Measurements from ENCODE around the gene PCSK1. TPM values are rescaled to one million over a fixed set of nuclear protein-coding genes. Genes with fewer than 3 reads are reported as not detected.

Gene PCSK1
- total and polyA plus RNA-seq, 2 experiments from 2014 or later = not detected

DNA sequence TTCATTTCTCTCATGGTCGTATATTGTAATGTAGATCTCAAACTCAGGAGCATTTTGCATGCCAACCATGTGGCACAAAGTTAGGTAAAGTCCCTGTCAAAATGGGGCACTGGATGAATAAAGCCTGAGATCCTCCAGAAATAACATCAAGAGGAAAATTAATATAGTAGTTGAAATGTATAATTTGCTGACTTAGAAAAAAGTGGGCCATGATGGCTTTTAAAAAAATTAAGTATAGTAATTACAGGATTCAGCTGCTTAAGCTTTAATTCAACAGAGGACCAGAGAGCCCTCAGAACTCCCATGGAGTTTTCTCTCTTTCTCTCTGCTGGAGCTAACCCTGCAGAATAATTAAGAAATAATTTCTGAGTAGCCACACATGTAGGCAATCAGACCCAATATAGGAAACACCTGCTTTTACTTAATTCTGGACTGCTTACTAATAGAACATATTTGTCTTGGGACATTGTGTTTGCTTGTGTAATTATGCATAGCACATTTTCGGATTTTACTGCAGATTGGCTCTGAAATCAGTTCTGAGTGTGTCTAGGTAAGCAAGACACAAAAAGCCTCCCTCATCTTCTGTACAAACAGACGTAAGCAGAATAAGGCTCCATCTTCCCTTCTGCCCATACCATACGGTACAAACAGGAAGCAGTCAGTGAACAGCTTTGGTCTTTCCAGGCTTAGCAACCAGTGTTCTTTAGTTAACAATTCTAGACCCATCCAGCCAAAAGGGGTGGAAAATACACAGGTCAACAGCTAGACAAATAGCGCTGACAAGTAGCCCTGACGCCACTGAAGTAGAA, 26.5 kb upstream of the PCSK1 start:
- H3K27ac ChIP-seq = no peak overlapping the region
- DNase-seq (ENCODE audit: low read depth in 1 of 2, low spot score in 1 of 2) = no peak
- no peaks in the 10 kb centered on the region for H3K9me3 ChIP-seq (ENCODE audit: low read depth)
- no peak overlapping the region for H3K4me3 ChIP-seq
- TF ChIP-seq, protein P1, sequence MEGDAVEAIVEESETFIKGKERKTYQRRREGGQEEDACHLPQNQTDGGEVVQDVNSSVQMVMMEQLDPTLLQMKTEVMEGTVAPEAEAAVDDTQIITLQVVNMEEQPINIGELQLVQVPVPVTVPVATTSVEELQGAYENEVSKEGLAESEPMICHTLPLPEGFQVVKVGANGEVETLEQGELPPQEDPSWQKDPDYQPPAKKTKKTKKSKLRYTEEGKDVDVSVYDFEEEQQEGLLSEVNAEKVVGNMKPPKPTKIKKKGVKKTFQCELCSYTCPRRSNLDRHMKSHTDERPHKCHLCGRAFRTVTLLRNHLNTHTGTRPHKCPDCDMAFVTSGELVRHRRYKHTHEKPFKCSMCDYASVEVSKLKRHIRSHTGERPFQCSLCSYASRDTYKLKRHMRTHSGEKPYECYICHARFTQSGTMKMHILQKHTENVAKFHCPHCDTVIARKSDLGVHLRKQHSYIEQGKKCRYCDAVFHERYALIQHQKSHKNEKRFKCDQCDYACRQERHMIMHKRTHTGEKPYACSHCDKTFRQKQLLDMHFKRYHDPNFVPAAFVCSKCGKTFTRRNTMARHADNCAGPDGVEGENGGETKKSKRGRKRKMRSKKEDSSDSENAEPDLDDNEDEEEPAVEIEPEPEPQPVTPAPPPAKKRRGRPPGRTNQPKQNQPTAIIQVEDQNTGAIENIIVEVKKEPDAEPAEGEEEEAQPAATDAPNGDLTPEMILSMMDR (IDR thresholded peaks at IDR 0.05; ENCODE audit: low read depth, low read length) = no peak
- no peaks in the 10 kb centered on the region for H3K27me3 ChIP-seq
- H3K36me3 ChIP-seq = no peaks in the 10 kb centered on the region
- no peaks in the 10 kb centered on the region for H3K4me1 ChIP-seq (ENCODE audit: low read depth)

DNA sequence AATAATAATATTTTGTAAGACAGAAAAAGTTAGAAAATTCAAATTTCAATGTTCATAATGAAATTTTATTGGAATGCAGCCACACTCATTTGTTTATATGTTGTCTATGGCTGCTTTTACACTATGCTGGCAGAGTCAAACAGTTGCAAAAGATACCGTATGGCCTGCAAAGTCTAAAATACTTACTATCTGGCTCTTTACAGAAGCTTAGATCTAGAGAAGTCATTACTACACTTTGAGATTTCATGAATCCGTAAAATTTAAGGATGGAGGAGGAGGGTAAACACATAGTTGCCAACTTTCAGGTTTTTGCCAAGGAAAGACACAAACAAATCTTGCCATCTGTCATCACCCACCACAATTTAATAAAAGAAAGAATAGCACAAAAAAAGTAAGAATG, 25.1 kb upstream of the PCSK1 start:
- TF ChIP-seq, protein P1 (IDR thresholded peaks at IDR 0.05; ENCODE audit: low read depth, low read length) = no peak
- no peaks in the 10 kb centered on the region for H3K36me3 ChIP-seq
- H3K4me1 ChIP-seq (ENCODE audit: low read depth) = no peaks in the 10 kb centered on the region
- DNase-seq (ENCODE audit: low read depth in 1 of 2, low spot score in 1 of 2) = no peak
- no peaks in the 10 kb centered on the region for H3K9me3 ChIP-seq (ENCODE audit: low read depth)
- H3K27me3 ChIP-seq = no peaks in the 10 kb centered on the region
- H3K27ac ChIP-seq = no peak overlapping the region
- no peak overlapping the region for H3K4me3 ChIP-seq

DNA sequence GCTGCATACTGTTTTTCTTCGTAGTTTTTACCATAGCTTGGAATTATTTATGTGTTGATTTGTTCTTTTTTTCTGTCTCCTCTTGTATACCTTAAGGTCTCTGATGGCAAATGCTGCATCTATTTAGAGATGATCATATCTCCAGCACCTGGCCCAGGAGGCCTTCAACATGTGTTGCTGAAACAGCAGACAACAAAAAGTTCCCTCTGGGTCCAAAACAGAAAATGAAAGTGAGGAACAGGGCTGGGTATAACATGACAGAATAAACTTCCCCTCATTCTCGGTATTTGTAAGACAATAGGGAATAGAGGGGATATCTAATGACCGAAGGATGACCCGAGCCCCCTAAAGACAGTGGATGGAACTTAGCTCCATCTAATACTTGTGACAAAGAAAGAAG, 22.7 kb upstream of the PCSK1 start:
- no peaks in the 10 kb centered on the region for H3K36me3 ChIP-seq
- no peaks in the 10 kb centered on the region for H3K9me3 ChIP-seq (ENCODE audit: low read depth)
- no peaks in the 10 kb centered on the region for H3K27me3 ChIP-seq
- no peak overlapping the region for H3K4me3 ChIP-seq
- TF ChIP-seq, protein P1 (IDR thresholded peaks at IDR 0.05; ENCODE audit: low read depth, low read length) = no peak
- no peak for DNase-seq (ENCODE audit: low read depth in 1 of 2, low spot score in 1 of 2)
- no peak overlapping the region for H3K27ac ChIP-seq
- no peaks in the 10 kb centered on the region for H3K4me1 ChIP-seq (ENCODE audit: low read depth)

DNA sequence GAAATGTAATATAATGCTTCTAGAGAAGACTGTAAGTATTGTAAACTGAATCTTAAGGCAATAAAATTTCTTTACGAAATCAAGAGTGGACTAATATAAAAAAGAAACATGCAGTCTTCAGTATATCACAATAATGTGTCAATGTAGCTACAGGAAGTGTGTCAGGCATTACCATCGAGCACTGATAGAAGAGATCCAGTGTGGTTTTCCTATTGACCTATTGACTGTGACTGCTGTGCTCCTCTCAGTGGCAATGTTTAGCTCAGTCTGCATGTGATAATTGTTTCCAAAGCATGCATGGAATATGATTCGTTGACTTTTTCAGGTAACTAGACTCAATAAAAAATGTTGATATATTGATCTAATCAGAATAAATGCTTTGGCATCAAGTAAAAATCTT, 20.3 kb upstream of the PCSK1 start:
- Histone ChIP-seq H3K27me3 (no peaks in the 10 kb centered on the region), H3K36me3 (no peaks in the 10 kb centered on the region), H3K27ac (no peak overlapping the region), H3K4me1 (ENCODE audit: low read depth) (no peaks in the 10 kb centered on the region), H3K4me3 (no peak overlapping the region), H3K9me3 (ENCODE audit: low read depth) (no peaks in the 10 kb centered on the region)
- DNase-seq (ENCODE audit: low read depth in 1 of 2, low spot score in 1 of 2) = no peak
- TF ChIP-seq, protein P1 (IDR thresholded peaks at IDR 0.05; ENCODE audit: low read depth, low read length) = no peak

DNA sequence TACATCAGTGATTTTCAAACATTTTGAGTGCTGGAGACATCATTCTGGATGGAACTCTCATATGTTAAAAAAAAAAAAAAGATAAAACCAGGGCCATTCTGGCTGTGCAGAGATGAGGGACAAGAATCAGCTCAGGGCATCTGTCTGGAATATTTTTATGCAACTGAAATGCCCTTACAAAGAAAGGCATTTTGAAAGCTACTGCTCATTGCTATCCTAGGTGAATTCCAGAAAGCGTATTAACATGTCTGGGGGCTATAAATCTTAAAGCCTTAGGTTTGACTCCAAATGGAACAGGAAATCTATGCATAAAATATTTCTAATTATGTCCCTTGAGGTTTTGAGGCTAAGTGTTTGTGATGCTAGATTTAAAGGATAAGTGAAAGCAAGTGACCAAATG, 14.9 kb upstream of the PCSK1 start:
- no peak for DNase-seq (ENCODE audit: low read depth in 1 of 2, low spot score in 1 of 2)
- Histone ChIP-seq H3K4me1 (ENCODE audit: low read depth) (no peaks in the 10 kb centered on the region), H3K27ac (no peak overlapping the region), H3K4me3 (no peak overlapping the region), H3K9me3 (ENCODE audit: low read depth) (no peaks in the 10 kb centered on the region), H3K36me3 (no peaks in the 10 kb centered on the region), H3K27me3 (no peaks in the 10 kb centered on the region)
- TF ChIP-seq, protein P1 (IDR thresholded peaks at IDR 0.05; ENCODE audit: low read depth, low read length) = no peak
